Measurements from ENCODE around the gene MYT1.

MYT1 gene

DNA sequence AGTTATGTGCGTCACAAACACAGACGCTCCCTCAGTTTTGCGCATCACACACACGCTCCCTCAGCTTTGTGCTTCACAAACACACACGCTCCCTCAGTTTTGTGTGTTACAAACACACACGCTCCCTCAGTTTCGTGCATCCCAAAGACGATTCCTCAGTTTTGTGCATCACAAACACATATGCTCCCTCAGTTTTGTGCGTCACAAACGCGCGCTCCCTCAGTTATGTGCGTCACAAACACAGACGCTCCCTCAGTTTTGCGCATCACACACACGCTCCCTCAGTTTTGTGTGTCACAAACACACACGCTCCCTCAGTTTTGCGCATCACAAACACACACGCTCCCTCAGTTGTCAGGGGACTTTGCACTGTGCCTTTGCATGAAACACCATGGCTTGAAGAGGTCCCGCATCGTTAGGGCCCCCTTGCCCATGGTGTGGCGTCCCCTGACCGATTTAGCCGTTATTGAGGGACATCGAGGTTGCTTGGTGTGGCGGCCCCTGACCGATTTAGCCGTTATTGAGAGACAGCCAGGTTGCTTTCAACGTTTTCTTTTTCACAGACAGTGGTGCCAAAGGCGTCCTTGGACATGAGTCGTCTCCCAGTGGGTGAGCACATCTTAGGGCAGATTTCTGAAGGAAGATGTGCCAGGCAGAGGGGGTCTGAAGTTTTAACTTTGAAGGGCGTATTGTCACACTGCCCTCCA, 28.1 kb upstream of the MYT1 start:
- TF ChIP-seq, protein P1, sequence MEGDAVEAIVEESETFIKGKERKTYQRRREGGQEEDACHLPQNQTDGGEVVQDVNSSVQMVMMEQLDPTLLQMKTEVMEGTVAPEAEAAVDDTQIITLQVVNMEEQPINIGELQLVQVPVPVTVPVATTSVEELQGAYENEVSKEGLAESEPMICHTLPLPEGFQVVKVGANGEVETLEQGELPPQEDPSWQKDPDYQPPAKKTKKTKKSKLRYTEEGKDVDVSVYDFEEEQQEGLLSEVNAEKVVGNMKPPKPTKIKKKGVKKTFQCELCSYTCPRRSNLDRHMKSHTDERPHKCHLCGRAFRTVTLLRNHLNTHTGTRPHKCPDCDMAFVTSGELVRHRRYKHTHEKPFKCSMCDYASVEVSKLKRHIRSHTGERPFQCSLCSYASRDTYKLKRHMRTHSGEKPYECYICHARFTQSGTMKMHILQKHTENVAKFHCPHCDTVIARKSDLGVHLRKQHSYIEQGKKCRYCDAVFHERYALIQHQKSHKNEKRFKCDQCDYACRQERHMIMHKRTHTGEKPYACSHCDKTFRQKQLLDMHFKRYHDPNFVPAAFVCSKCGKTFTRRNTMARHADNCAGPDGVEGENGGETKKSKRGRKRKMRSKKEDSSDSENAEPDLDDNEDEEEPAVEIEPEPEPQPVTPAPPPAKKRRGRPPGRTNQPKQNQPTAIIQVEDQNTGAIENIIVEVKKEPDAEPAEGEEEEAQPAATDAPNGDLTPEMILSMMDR (conservative IDR thresholded peaks at IDR 0.05) = no peak
- no peak for TF ChIP-seq ZFX (IDR thresholded peaks at IDR 0.05)
- H3K27ac ChIP-seq = no peak overlapping the region

DNA sequence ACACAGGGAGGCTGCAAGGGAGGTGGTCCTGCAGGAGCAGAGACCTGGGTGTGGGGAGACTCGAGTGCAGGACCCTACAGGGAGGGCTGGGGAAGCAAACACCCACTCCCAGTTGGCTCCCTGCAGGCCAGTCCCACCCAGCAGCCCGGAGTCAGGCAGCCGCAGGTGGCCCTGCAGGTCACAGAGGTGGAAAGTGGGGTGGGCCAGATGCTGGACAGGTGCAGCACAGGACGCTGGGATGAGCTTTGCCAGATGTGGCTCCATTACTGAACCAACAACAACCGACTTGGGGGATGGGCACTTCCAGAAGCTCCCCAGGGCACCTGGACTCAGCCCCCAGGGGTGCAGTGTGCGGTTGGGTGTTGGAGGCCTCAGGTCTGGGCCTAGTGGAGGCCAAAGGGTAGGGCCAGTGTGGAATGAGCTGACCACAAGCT, 26.6 kb upstream of the MYT1 start:
- H3K27ac ChIP-seq = no peak overlapping the region
- TF ChIP-seq, protein P1 (conservative IDR thresholded peaks at IDR 0.05) = no peak
- no peak for TF ChIP-seq ZFX (IDR thresholded peaks at IDR 0.05)

DNA sequence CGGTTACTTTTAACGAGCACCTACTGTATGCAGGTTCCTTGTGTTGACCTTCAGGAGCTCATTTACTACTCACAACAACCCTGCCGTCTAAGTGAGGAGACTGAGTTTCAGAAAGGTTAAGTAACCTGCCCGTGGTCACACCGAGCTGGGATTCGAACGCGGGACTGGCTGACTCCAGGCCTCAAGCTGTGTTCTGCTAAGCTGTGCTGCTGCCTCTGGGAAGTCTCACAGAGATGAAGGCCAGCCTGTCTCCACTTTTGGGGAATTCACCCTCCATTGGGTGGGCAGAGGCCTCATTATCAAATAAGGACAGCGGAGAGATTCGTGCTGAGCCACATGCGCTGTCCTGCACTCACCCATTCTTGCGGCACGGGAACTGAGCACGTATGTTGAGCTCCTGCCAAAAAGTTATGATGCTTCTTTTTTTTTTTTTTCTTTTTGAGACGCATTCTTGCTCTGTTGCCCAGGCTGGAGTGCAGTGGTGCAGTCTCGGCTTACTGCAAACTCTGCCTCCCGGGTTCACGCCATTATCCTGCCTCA, 25.9 kb upstream of the MYT1 start:
- no peak overlapping the region for H3K27ac ChIP-seq
- TF ChIP-seq, protein P1 (conservative IDR thresholded peaks at IDR 0.05) = no peak
- no peak for TF ChIP-seq ZFX (IDR thresholded peaks at IDR 0.05)

DNA sequence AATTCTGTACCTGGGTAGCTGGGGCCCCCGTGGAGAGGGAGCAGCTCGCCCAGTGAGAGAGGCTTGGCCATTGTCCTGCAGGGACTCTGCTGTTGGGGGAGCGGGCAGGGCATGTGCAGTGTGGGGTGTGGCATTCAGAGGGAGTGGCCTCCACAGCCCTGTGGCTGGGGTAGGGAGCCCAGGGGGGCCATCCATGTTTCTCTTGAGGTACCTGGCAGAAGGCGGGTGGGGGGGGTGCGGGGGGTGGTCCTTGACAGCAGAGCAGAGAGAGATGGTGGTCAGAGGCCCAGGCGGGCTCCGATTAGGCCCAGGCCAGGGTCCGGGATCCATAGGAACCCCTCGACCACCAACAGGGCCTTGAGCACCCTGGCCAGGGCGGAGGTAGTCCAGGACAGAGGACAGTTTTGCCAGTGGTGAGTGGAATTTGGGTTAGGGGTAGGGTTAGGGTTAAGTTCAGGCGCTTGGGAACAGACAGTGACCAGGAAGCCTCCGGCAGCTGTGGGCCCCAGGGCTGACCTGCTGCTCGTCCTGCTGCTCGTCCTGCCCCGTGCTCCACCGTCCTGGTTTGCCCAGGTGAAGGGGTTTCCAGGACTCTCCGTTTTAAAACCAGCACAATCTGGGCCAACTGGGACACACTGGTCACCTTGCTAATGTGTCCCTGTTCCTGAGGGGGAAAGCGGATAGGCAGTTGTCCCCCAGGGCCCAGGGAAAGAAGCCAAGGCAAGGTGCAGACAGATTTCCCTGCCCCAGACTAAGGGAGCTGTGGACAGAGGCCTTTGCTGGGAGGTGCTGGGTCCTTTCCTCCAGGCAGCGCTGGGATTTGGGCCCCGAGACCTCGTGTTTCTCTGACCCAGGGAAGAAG, 24.8 kb upstream of the MYT1 start:
- no peak for TF ChIP-seq ZFX (IDR thresholded peaks at IDR 0.05)
- TF ChIP-seq, protein P1 (conservative IDR thresholded peaks at IDR 0.05) = no peak
- no peak overlapping the region for H3K27ac ChIP-seq

DNA sequence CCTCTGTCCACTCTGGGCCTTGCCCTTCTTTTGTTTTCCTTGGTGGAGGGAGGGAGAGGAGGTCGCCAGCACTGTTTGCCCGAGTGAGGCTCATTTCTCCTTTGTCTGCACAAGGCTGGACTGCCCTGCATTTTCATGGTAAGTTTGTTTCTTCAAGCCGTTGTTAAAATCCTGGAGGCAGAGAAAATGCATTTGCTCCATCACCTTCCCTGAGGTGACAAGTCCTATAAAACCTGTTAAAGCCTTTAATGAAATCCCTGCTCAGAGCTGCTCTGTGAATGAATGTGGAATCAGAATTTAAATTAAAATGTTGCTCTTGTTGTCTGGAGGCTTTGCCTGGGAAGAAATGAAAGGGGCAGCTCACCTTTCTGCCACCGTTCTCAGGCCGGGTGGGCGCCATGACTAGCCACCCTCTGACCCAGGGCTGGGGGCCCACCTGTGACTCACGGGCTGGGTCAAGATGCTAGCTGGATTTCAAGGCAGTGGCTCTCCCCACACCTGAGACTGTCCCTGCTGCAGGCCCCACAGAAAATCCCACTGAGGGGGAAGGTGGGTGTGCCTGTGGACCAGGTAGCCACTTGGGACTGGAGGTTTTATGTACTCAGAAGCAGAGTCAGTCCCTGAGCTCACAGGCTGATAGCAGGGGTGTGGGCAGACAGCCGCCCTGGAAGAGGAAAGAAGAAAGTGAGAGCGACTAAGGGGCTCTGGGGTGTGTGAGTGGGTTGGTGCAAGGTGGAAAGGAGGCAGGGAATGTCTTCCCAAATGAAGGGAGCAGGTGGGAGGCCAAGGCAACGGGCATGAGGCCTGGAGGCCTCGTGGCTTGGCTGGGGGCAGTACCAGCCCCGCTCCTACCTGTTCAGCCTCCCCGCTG, 24.0 kb upstream of the MYT1 start:
- H3K27ac ChIP-seq = no peak overlapping the region
- TF ChIP-seq ZFX (IDR thresholded peaks at IDR 0.05) = no peak
- TF ChIP-seq, protein P1 (conservative IDR thresholded peaks at IDR 0.05) = no peak

DNA sequence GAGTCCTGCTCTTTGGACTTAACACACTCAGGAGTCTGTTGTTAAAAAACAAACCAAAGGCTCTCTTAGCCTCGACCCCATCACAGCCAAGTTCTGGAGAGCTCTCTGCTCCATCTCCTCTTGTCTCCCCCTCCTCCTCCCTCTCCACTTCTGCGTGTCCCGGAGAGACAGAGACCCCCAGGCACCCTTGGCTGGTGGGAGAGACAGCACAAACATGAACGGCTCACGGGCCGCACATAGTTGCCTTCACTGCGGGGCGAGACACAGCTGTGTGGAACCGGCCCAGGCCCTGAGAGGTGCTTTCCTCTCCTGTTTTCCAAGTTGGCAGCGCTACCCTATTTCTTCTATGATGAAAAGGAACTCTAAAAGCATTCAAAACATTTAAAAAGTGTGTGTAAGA, 23.3 kb upstream of the MYT1 start:
- H3K27ac ChIP-seq = no peak overlapping the region
- no peak for TF ChIP-seq ZFX (IDR thresholded peaks at IDR 0.05)
- TF ChIP-seq, protein P1 (conservative IDR thresholded peaks at IDR 0.05) = no peak
